GM12878 (cell line): ENCODE results near the gene RARA. TPM values are rescaled to one million over a fixed set of nuclear protein-coding genes. Genes with fewer than 3 reads are reported as not detected.
A peak's percentile ranks its signal among the peaks of the same experiment; 100 is the strongest.

Source experiments
- ATAC-seq: fragments of 200-7000 bp; cut with Tn5 transposase; 3 replicates; pipeline ENCODE4 v1.9.1; 2020; ENCODE audit warnings: mild to moderate bottlenecking, moderate library complexity
- BruUV-seq: library from RNA; stranded (reverse); fragments of 400-500 nt; replicated peaks from 2 replicates; lab custom pipeline; 2021; lab: Mats Ljungman, UMichigan
- CTCF ChIA-PET: fragments of 300-600 bp; sonication (Branson Sonifier 250); formaldehyde crosslinking; extraction: SDS; loops from one replicate; lab custom pipeline; 2021; ENCODE audit warnings: inconsistent platforms; lab: Yijun Ruan, JAX
- POLR2A ChIA-PET: fragments of 350-600 bp; formaldehyde crosslinking; extraction: SDS; loops from one replicate; lab custom pipeline; 2021; ENCODE audit warnings: inconsistent platforms; lab: Charles Lee
- RAD21 ChIA-PET: fragments of 300-600 bp; sonication (Branson Sonifier 250); formaldehyde crosslinking; loops from one replicate; lab custom pipeline; 2023; ENCODE audit warnings: antibody characterized with exemption; ENCODE audit not compliant: unreplicated experiment; lab: Charles Lee
- SMC1A ChIA-PET: fragments of 300-600 bp; sonication (Branson Sonifier 250); formaldehyde crosslinking; loops from one replicate; lab custom pipeline; 2023; ENCODE audit not compliant: unreplicated experiment, uncharacterized antibody; lab: Charles Lee
- DNase-seq: peaks from one replicate; pipeline ENCODE4 v3.0.0-alpha.2; 2011; ENCODE audit warnings: low read depth, low spot score
- FAIRE-seq: peaks from 3 replicates; lab custom pipeline; 2011; peaks lifted over from hg19 to GRCh38; lab: Jason Lieb, UNC
- H2AFZ ChIP-seq: 2 replicates; pipeline ENCODE4 v1.6.0; 2011; ENCODE audit warnings: low read depth, low read length, control low read depth; ENCODE audit not compliant: control insufficient read depth
- H3K27ac ChIP-seq: 2 replicates; pipeline ENCODE4 v1.5.1; 2011; ENCODE audit warnings: control low read depth; ENCODE audit not compliant: control insufficient read depth, insufficient read depth
- H3K27me3 ChIP-seq, 2 experiments: replicated peaks in 1 of 2; 2 replicates each; pipeline versions ENCODE4 v1.6.0 to v1.6.1; 2011; ENCODE audit warnings: low read length in 1 of 2; ENCODE audit not compliant: control insufficient read depth in 2 of 2, insufficient read depth in 2 of 2
- H3K36me3 ChIP-seq, 2 experiments: 2 replicates each; pipeline ENCODE4 v1.5.1; 2011; ENCODE audit warnings: low read length in 1 of 2; ENCODE audit not compliant: control insufficient read depth in 2 of 2, insufficient read depth in 2 of 2
- H3K4me1 ChIP-seq: 2 replicates; pipeline ENCODE4 v1.6.1; 2011; ENCODE audit warnings: mild to moderate bottlenecking, low read length, moderate library complexity, mixed read lengths; ENCODE audit not compliant: control insufficient read depth, insufficient read depth
- H3K4me2 ChIP-seq: 2 replicates; pipeline ENCODE4 v1.6.0; 2011; ENCODE audit warnings: control low read depth; ENCODE audit not compliant: control insufficient read depth, insufficient read depth
- H3K4me3 ChIP-seq: fragments of 200-600 bp; sonication (generic); 2 replicates; pipeline ENCODE4 v1.5.1; 2016
- H3K79me2 ChIP-seq: 2 replicates; pipeline ENCODE4 v1.6.0; 2011; ENCODE audit warnings: low read length; ENCODE audit not compliant: control insufficient read depth, insufficient read depth
- H3K9ac ChIP-seq: 2 replicates; pipeline ENCODE4 v1.8.0; 2011; ENCODE audit warnings: low read length, control low read depth, mixed read lengths; ENCODE audit not compliant: control insufficient read depth, insufficient read depth
- H3K9me3 ChIP-seq: replicated peaks from 3 replicates; pipeline ENCODE4 v1.5.1; 2011; ENCODE audit warnings: mild to moderate bottlenecking, low read length; ENCODE audit not compliant: control insufficient read depth, insufficient read depth
- H4K20me1 ChIP-seq: 2 replicates; pipeline ENCODE4 v1.6.0; 2011; ENCODE audit not compliant: control insufficient read depth, insufficient read depth
- CEBPB ChIP-seq, 2 experiments: fragments of 150-350 bp in 1 of 2; IDR thresholded peaks; 2 replicates each; pipeline ENCODE4 v1.6.1; 2012 to 2014; ENCODE audit warnings: low read depth in 2 of 2, low read length in 2 of 2, borderline replicate concordance in 1 of 2, inconsistent platforms in 1 of 2
- HDGF ChIP-seq: fragments of 450-650 bp; IDR thresholded peaks from 2 replicates; pipeline ENCODE4 v1.6.1; 2016; ENCODE audit warnings: antibody characterized with exemption
- HSF1 ChIP-seq: fragments of 150-350 bp; IDR thresholded peaks from 2 replicates; pipeline ENCODE4 v1.6.1; 2014; ENCODE audit warnings: mild to moderate bottlenecking, low read depth, low read length
- IKZF2 ChIP-seq, 2 experiments: fragments of 450-650 bp; IDR thresholded peaks; 2 replicates each; pipeline ENCODE4 v1.6.1; 2017; ENCODE audit warnings: mild to moderate bottlenecking in 2 of 2, moderate library complexity in 2 of 2
- KLF5 ChIP-seq: fragments of 450-650 bp; IDR thresholded peaks from 2 replicates; pipeline ENCODE4 v1.6.1; 2014; ENCODE audit warnings: mild to moderate bottlenecking; ENCODE audit not compliant: partially characterized antibody
- PAX5 ChIP-seq: IDR thresholded peaks from 2 replicates; pipeline ENCODE4 v1.6.1; 2011; ENCODE audit warnings: low read depth, low read length, borderline replicate concordance
- RBBP5 ChIP-seq: fragments of 200-600 bp; sonication (generic); conservative IDR thresholded peaks from 2 replicates; pipeline ENCODE4 v1.6.1; 2016
- SMARCA5 ChIP-seq: fragments of 450-650 bp; IDR thresholded peaks from 2 replicates; pipeline ENCODE4 v1.6.1; 2017; ENCODE audit warnings: mild to moderate bottlenecking
- TAF1 ChIP-seq: IDR thresholded peaks from 2 replicates; pipeline ENCODE4 v1.6.1; 2011; ENCODE audit warnings: mild to moderate bottlenecking, low read depth, low read length, borderline replicate concordance
- TCF7 ChIP-seq: IDR thresholded peaks from 2 replicates; pipeline ENCODE4 v1.6.1; 2014; ENCODE audit warnings: antibody characterized with exemption, borderline replicate concordance
- YBX1 ChIP-seq: fragments of 450-650 bp; IDR thresholded peaks from 2 replicates; pipeline ENCODE4 v1.6.1; 2016; ENCODE audit warnings: antibody characterized with exemption
- ZBTB4 ChIP-seq: fragments of 450-650 bp; formaldehyde crosslinking; IDR thresholded peaks from 2 replicates; pipeline ENCODE4 v1.4.0; 2022; ENCODE audit warnings: mild to moderate bottlenecking, moderate library complexity
- WGBS: methylation state at CpG from one replicate; pipeline ENCODE4 v1.1.6; 2016; ENCODE audit warnings: low lambda C conversion rate; ENCODE audit not compliant: insufficient replicate concordance, insufficient coverage; ENCODE audit errors: missing lambda C conversion rate; 5-methylcytosine and 5-hydroxymethylcytosine counted together
- in situ Hi-C: fragments of 300-500 bp; cut with MboI; formaldehyde crosslinking; loops from 9 replicates; pipeline ENCODE4 v1.14.3; 2018; ENCODE audit warnings: mixed read lengths
- intact Hi-C: fragments of 100-400 bp; cut with micrococcal nuclease; formaldehyde crosslinking; loops from one replicate; pipeline ENCODE4 v1.14.2; 2022; ENCODE audit not compliant: unreplicated experiment
- polyA plus RNA-seq, 11 experiments: library from polyadenylated mRNA; depleted of rRNA in 4 of 11; unstranded in 6 of 11; stranded (reverse) in 5 of 11; fragments of >200 nt; fragmentation: Nextera tagmentation in 4 of 11; fragmentation: Illumina TruSeq in 1 of 11; extraction: Ambion mirVana in 4 of 11; extraction: Trizol in 1 of 11; gene quantifications; 1 replicate in 1 of 11; 2 replicates in 10 of 11; pipeline versions ENCODE4 v1.2.1 to v1.2.3, GENCODE V29; 2011 to 2016; ENCODE audit warnings: inconsistent platforms in 2 of 11, missing spikeins in 2 of 11, low read depth in 1 of 11
- total RNA-seq, 4 experiments: library from RNA; depleted of rRNA in 3 of 4; stranded (reverse); fragments of >200 nt in 3 of 4; fragmentation: Illumina TruSeq in 1 of 4; extraction: Trizol in 1 of 4; gene quantifications; 2 replicates each; pipeline versions ENCODE4 v1.2.1 to v1.2.3, GENCODE V29; 2013 to 2021
- TF ChIP-seq, protein P1 (sequence below): IDR thresholded peaks from 2 replicates; pipeline ENCODE4 v1.6.1; 2012; ENCODE audit warnings: mild to moderate bottlenecking, low read depth, low read length
- TF ChIP-seq, protein P2 (sequence below): IDR thresholded peaks from 2 replicates; pipeline ENCODE4 v1.6.1; 2011; ENCODE audit warnings: borderline replicate concordance, low read depth, mild to moderate bottlenecking, moderate library complexity, low read length; ENCODE audit not compliant: insufficient read depth, poor library complexity, severe bottlenecking

RARA gene
- total and polyA plus RNA-seq, 10 of the 15 experiments (the other 5 are each of a cell fraction or from before 2014, with no cell fraction given) = 0.13 to 33.6 (median 13.6) TPM

GRCh38 chr17:40318830-40319391 is 9.9 kb downstream of the RARA start:
- intact Hi-C loops = loop anchor here (10.0 kb wide), 1 partner anchor 96 kb away; the partner anchor contains the start of gene TOP2A
- SMC1A ChIA-PET = interaction anchor here (1.2 to 11.2 kb wide), 3 partner anchors 11 to 36 kb away, joined by 3 to 172 read pairs (median 6); partner anchors contain the start of gene RARA
- TF ChIP-seq ZBTB4 (CRISPR knock-in tag) (no peak), HDGF (0 out of 2 replicates have a peak, but pooled peaks have one; percentile 50), IKZF2 (IDR thresholded peaks at IDR 0.05) (no peak), SMARCA5 (no peak), KLF5 (no peak), TAF1 (no peak), CEBPB (IDR thresholded peaks at IDR 0.05; ENCODE audit: borderline replicate concordance in 1 of 2, low read depth in 2 of 2, low read length in 2 of 2) (no peak), PAX5 (no peak), RBBP5 (no peak), TCF7 (no peak), YBX1 (no peak), HSF1 (no peak)
- TF ChIP-seq, protein P1, sequence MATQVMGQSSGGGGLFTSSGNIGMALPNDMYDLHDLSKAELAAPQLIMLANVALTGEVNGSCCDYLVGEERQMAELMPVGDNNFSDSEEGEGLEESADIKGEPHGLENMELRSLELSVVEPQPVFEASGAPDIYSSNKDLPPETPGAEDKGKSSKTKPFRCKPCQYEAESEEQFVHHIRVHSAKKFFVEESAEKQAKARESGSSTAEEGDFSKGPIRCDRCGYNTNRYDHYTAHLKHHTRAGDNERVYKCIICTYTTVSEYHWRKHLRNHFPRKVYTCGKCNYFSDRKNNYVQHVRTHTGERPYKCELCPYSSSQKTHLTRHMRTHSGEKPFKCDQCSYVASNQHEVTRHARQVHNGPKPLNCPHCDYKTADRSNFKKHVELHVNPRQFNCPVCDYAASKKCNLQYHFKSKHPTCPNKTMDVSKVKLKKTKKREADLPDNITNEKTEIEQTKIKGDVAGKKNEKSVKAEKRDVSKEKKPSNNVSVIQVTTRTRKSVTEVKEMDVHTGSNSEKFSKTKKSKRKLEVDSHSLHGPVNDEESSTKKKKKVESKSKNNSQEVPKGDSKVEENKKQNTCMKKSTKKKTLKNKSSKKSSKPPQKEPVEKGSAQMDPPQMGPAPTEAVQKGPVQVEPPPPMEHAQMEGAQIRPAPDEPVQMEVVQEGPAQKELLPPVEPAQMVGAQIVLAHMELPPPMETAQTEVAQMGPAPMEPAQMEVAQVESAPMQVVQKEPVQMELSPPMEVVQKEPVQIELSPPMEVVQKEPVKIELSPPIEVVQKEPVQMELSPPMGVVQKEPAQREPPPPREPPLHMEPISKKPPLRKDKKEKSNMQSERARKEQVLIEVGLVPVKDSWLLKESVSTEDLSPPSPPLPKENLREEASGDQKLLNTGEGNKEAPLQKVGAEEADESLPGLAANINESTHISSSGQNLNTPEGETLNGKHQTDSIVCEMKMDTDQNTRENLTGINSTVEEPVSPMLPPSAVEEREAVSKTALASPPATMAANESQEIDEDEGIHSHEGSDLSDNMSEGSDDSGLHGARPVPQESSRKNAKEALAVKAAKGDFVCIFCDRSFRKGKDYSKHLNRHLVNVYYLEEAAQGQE = no peak
- TF ChIP-seq, protein P2, sequence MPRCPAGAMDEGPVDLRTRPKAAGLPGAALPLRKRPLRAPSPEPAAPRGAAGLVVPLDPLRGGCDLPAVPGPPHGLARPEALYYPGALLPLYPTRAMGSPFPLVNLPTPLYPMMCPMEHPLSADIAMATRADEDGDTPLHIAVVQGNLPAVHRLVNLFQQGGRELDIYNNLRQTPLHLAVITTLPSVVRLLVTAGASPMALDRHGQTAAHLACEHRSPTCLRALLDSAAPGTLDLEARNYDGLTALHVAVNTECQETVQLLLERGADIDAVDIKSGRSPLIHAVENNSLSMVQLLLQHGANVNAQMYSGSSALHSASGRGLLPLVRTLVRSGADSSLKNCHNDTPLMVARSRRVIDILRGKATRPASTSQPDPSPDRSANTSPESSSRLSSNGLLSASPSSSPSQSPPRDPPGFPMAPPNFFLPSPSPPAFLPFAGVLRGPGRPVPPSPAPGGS = no peak

More at GRCh38 chr17:40318830-40319391, 9.9 kb downstream of the RARA start:
- no peaks in the 10 kb centered on the region for H3K36me3 ChIP-seq
- H3K9me3 ChIP-seq = no peaks in the 10 kb centered on the region
- peak overlapping the region; percentile 91 for H3K4me3 ChIP-seq
- H4K20me1 ChIP-seq = no peaks in the 10 kb centered on the region
- H3K4me2 ChIP-seq = peak overlapping the region; percentile 100
- no peaks in the 10 kb centered on the region for H3K27me3 ChIP-seq
- FAIRE-seq = peak; percentile 75
- CTCF ChIA-PET = interaction anchor here (0.6 to 8.4 kb wide), 8 partner anchors 8 to 39 kb away, joined by 3 to 90 read pairs (median 4); partner anchors contain the start of gene RARA
- H3K79me2 ChIP-seq = peaks cover 61% of the 10 kb centered on the region
- peaks cover 46% of the 10 kb centered on the region for H3K4me1 ChIP-seq
- under 1% methylated on average over 13 of the region's 13 CpGs for WGBS
- DNase-seq = no peak
- BruUV-seq = no TSS peak
- peak overlapping the region; percentile 96 for H3K27ac ChIP-seq
- in situ Hi-C loops = no loop called here
- POLR2A ChIA-PET = interaction anchor here (1.0 to 2.6 kb wide), 5 partner anchors 8 to 213 kb away, joined by 3 to 11 read pairs (median 5); partner anchors contain the start of gene RARA
- RAD21 ChIA-PET = interaction anchor here (0.6 to 12.6 kb wide), 6 partner anchors 9 to 117 kb away, joined by 4 to 156 read pairs (median 4); partner anchors contain the start of genes RARA and TOP2A
- ATAC-seq = no peak
- H3K9ac ChIP-seq = peak overlapping the region; percentile 91
- H2AFZ ChIP-seq = peak overlapping the region; percentile 85; the same call in 1 of the 2 replicates
